ENCODE data around the gene SIPA1L3.

Gene SIPA1L3

GRCh38 chr19:38099966-38100365, 193.0 kb downstream of the SIPA1L3 start:
- DNase-seq (ENCODE audit: low read depth), result no peak
- no peak for TF ChIP-seq CTCF (IDR thresholded peaks at IDR 0.05; ENCODE audit: insufficient read depth, low read depth, low read length, missing control alignments)
- H3K4me3 ChIP-seq (ENCODE audit: low read length), result no peak overlapping the region

- no peak for TF ChIP-seq CTCF (IDR thresholded peaks at IDR 0.05; ENCODE audit: insufficient read depth, low read depth, low read length, missing control alignments)
- no peak for DNase-seq (ENCODE audit: low read depth)
- H3K4me3 ChIP-seq (ENCODE audit: low read length), result no peak overlapping the region
These were observed 193.6 kb downstream of the SIPA1L3 start for GRCh38 chr19:38100589-38100988.

GRCh38 chr19:38101723-38102122, 194.7 kb downstream of the SIPA1L3 start:
- TF ChIP-seq CTCF (IDR thresholded peaks at IDR 0.05; ENCODE audit: insufficient read depth, low read depth, low read length, missing control alignments), result no peak
- H3K4me3 ChIP-seq (ENCODE audit: low read length), result no peak overlapping the region
- DNase-seq (ENCODE audit: low read depth), result no peak

- no peak for DNase-seq (ENCODE audit: low read depth)
- H3K4me3 ChIP-seq (ENCODE audit: low read length), result no peak overlapping the region
- no peak for TF ChIP-seq CTCF (IDR thresholded peaks at IDR 0.05; ENCODE audit: insufficient read depth, low read depth, low read length, missing control alignments)
These were observed 198.6 kb downstream of the SIPA1L3 start for GRCh38 chr19:38105574-38105973.

GRCh38 chr19:38107129-38107528, 200.1 kb downstream of the SIPA1L3 start:
- no peak for TF ChIP-seq CTCF (IDR thresholded peaks at IDR 0.05; ENCODE audit: insufficient read depth, low read depth, low read length, missing control alignments)
- DNase-seq (ENCODE audit: low read depth), result no peak
- no peak overlapping the region for H3K4me3 ChIP-seq (ENCODE audit: low read length)

GRCh38 chr19:38111898-38112297, 204.9 kb downstream of the SIPA1L3 start:
- no peak for TF ChIP-seq CTCF (IDR thresholded peaks at IDR 0.05; ENCODE audit: insufficient read depth, low read depth, low read length, missing control alignments)
- H3K4me3 ChIP-seq (ENCODE audit: low read length), result no peak overlapping the region
- DNase-seq (ENCODE audit: low read depth), result no peak

- TF ChIP-seq CTCF (IDR thresholded peaks at IDR 0.05; ENCODE audit: insufficient read depth, low read depth, low read length, missing control alignments), result no peak
- no peak for DNase-seq (ENCODE audit: low read depth)
- H3K4me3 ChIP-seq (ENCODE audit: low read length), result no peak overlapping the region
These were observed 207.6 kb downstream of the SIPA1L3 start for GRCh38 chr19:38114651-38115050.
